HG03103 (cell line): ENCODE measurements around the gene MYCBPAP.

Source experiments
- ATAC-seq: cut with Tn5 transposase; IDR thresholded peaks from one replicate; pipeline ENCODE4 v1.9.1; 2021; ENCODE audit warnings: low read depth; ENCODE audit not compliant: unreplicated experiment

Gene MYCBPAP, protein sequence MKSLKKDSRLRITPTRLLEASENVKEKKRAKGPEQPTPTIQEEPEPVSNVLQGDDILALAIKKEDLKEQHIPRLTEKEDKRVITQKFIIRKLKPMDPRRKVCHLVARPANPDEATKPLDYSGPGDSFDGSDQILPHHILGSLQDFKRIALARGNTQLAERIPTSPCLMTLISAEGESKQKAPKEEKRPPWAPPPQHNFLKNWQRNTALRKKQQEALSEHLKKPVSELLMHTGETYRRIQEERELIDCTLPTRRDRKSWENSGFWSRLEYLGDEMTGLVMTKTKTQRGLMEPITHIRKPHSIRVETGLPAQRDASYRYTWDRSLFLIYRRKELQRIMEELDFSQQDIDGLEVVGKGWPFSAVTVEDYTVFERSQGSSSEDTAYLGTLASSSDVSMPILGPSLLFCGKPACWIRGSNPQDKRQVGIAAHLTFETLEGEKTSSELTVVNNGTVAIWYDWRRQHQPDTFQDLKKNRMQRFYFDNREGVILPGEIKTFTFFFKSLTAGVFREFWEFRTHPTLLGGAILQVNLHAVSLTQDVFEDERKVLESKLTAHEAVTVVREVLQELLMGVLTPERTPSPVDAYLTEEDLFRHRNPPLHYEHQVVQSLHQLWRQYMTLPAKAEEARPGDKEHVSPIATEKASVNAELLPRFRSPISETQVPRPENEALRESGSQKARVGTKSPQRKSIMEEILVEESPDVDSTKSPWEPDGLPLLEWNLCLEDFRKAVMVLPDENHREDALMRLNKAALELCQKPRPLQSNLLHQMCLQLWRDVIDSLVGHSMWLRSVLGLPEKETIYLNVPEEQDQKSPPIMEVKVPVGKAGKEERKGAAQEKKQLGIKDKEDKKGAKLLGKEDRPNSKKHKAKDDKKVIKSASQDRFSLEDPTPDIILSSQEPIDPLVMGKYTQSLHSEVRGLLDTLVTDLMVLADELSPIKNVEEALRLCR

DNA sequence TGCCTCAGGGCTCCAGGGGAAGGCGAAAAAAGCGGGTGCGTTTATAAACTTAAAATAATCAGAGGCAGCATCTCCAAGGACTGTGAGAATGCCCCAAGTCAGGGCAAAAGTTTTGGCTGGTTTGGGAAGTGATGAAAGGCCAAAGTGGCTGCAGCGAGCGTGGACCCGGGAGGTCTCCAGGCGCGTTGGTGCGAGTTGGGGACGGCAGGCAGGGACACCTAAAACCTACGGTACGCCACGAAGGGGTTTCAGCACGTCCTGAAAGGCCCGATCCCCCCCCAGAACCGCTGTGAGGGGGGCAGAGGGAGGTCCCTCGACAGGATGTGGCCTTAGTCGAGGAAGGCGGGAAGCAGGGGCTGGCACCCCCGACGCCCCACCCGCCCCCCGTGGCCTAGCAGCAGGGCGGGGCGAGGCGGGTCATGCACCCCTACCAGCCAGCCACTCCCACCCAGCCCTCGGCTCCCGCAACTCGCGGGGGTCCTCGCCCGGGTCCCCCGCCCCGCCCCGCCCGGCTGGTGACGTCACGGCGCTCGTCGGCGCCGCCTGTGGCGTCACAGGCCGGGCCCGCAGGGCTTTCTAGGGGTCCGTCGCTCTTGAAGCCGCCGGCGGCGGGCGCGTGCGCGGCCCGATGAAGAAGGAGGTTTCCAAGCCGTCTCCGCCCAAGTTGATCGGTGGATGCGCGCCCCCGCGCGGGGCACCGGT is at the start of gene MYCBPAP:
TSS of gene MYCBPAP (plus strand) at position 569 of the 702 bp plus-strand sequence. CDS start 236 bp downstream, outside the sequence.
- ATAC-seq = no peak

DNA sequence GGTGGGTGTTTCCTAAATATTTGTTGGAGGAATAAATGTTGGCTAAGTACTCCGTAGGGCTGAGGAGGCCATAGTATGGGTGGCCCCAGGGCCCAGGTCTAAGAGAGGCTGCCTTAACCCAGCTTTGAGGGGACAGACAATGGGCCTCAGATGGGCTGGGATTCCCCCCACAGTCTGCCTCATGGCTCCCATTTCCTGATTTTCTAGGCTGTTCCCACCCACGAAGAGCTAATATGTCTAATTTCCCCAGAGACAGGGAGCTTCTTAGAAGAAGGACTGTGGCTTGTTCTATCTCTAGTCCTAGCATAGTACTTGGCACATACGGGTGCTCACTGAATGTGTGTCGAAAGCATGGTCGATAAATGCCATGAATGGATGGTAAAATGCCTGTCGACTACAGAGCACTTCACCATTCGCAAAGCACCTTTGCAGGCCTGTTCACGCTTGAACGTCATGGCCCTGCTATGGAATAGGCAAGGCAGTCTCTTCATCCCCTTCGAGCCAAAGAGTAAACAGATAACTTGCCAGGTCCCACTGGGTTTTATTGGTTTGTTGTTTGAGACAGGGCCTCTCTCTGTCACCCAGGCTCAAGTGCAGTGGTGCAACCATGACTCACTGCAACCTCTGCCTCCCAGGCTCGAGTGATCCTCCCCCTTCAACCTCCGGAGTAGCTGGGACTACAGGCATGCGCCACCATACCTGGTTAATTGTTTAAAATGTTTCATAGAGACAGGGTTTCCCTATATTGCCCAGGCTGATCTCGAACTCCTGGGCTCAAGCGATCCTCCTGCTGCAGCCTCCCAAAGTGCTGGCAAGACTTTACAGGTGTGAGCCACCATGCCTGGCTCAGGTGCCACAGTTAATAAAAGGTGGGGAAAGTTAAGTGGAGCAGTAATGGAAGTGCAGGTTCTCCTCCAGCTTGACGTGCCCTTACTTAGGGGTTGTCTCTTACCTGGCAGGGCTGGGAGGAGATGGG is 49.2 kb upstream of the MYCBPAP start:
- no peak for ATAC-seq

DNA sequence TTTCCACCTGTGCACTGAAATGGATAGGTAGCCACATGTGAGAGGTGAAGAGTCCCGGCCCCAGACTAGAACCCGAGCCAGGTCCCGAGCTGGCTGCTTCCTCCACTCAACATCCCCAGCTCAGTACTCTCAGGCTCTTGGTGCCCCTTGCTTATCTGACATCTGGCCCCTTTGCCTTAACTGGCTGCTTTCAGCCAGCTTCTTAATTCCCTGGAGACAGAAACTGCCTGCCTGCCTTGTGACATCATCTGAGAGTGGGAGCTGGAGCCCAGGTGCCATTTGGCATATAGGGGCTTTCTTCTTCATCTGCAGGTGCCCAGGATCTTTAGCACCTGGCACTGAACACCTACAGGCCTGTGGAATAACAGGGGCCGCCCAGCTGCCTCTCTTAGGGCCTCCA is 48.5 kb upstream of the MYCBPAP start:
- ATAC-seq = no peak

DNA sequence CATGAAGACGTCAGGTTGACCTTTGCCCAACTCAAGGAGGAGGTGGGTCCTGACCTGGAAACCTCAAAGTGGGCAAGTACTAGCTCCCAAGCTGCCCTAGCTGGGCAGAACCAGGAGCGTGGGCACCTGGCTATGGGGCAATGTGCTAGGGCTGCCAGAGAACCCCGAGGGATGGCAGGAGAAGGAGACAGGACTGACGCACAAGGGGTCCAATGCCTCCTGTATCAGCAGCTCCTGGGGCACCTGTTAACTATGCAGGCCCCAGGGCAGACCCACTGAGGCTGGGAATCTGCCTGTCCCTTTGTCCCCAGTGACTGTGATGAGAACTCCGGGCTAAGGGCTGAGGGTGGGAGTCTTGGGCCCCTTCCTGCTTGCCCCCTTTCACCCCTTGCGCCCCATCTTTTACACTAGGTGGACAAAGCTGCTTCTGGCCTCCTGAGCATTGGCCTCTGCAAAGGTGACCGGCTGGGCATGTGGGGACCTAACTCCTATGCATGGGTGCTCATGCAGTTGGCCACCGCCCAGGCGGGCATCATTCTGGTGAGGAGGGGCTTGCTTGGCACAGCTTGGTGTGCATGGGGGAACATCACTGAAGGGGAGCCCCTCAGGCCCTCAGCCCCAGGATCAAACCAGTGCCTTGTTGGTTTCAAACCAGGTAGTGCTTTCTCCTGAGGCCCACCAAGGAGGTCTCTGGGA is 47.3 kb upstream of the MYCBPAP start:
- no peak for ATAC-seq

DNA sequence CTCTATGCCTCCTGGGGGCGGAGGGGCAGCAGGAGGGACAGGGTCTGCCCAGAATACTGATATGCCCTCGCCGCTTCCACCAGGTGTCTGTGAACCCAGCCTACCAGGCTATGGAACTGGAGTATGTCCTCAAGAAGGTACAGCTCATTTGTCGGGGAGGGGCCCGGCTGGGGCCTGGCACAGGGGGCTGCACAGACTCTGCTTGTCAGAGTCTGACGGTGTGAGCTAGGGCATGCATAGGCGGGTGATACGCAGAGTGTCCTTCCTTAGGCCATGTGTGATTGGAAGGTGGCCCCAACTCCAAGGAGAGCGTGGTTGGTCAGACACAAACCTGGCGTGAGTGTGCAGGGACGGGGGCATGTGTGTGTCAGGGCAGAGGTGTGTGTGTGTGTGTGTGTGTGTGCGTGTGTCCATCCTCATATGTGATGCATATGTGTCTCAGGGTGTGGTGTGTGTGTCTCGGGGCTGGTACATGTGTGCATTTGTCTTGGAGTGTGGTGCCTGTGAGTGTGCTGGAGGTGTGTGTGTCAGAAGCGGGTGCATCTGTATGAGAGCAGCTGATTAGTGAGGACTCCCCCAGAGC is 46.6 kb upstream of the MYCBPAP start:
- no peak for ATAC-seq

DNA sequence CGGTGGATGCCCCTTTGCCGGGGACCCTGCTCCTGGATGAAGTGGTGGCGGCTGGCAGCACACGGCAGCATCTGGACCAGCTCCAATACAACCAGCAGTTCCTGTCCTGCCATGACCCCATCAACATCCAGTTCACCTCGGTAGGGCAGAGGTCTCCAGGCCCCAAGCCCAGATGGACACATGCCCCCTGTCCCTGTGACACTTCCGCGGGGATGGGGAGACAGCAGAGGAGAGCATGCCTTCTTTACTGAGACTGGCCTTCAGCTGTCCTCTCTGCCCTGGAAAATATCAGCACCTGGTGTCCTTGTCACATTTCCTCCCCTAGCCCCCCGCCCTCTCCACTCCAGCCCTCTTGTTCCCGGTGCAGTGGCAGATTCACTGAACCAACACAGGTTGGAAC is 45.8 kb upstream of the MYCBPAP start:
- ATAC-seq = no peak

DNA sequence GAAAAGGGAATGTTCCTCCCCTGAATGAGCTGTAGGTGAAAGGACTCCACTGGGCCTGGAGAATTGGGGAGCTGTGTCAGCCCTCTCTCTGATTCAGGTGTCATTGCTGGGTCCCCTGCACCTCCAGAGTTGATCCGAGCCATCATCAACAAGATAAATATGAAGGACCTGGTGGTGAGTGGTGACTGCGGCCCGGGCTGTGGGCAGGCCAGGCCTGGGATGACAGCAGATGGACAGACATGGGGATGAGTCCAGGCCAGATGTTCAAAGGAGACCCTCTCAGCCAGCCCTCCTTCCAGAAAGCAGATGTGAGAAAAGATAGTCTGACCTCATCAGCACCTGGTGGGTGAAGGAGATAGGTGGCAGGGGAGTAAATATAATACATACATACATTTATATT is 44.1 kb upstream of the MYCBPAP start:
- ATAC-seq = no peak

DNA sequence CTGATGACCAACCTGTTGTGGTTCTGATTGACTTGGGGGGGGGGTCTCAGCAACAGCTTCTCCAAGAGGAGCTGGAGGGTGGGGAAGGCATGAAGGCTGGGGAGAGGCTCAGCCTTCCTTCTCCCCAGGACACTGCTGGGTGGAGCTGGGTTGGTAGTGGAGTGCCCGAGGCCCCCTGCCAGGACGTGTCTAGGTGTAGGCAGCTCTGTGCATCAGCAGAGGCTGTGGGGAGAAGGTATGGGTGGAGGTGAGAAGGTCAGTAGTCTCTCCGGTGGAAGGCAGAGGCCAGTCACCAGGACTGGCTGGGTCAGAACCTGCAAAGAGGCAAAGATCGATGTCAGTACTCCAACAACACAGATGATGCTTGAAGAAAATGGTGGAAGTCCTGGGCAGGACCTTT is 43.5 kb upstream of the MYCBPAP start:
- ATAC-seq = no peak

DNA sequence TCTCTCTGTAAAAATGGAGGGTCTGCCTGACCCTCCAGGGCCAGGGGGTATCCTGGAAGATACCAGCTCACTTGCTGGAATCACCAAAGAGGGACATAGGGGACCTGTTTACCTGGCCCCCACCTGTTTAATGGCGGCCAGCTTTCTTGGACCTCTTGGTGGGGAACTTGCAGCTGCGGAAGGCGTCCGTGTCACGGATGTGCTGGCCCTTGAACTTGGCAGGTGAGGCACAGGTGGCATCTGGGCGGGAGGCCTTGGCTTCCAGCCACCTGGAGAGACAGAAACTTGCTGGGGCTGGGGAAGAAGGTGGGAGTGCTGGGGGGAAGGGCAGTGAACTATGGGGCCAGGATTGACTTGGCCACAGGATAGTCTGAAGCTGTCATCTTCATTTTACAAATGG is 43.1 kb upstream of the MYCBPAP start:
- ATAC-seq = no peak

DNA sequence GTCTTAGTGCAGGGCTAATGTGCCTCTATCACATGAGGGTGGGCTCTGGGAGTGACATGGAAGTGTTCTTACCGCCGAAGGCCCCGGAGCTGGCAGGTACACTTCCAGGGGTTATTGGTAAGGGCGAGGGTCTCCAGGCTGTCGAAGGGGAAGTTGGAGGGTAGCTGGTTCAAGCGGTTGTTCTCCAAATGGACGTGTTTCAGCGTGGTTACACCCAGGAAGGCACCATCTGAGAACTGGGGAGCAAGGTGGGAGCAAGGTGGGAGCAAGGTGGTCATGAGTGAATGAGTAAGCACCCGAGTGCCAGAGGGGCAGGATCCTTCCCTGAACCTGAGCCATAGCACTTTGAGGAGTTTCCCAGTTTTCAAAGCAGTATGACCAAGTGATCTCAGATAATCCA is 42.6 kb upstream of the MYCBPAP start:
- ATAC-seq = no peak

DNA sequence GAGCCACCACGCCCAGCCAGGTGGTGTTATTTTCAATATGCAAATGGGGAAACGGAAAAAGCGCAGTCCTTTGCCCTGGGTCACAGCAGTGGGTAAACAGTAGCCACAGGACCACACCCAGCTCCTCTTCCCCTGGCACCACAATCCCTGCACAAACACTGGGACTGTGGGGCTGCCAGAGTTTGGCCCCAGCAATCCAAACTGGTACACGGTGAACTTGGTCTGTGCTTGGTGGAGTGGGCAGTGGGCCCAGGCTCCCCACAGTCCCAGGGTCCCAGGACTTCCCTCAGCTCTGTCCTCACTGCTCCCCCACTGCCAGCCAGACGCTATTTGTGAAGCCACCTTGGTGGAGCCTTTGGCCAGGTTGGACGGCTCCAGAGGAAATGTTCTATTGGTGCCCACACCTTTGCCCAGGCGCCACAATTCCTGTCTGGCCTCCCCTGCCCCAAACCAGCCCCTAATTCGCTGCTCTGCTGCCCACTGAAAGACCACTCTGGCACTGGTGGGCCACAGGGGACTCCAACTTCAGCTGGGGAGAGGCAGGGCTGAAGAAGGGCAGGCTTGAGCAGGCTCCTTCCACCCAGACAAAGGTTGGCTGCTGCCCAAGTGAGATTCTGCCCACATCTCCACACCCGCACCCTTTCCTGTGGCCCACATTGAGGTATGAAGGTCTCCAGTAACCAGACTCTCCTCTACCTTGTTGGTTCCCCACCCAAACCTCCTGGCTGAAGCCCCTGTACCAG is 41.7 kb upstream of the MYCBPAP start:
- no peak for ATAC-seq

DNA sequence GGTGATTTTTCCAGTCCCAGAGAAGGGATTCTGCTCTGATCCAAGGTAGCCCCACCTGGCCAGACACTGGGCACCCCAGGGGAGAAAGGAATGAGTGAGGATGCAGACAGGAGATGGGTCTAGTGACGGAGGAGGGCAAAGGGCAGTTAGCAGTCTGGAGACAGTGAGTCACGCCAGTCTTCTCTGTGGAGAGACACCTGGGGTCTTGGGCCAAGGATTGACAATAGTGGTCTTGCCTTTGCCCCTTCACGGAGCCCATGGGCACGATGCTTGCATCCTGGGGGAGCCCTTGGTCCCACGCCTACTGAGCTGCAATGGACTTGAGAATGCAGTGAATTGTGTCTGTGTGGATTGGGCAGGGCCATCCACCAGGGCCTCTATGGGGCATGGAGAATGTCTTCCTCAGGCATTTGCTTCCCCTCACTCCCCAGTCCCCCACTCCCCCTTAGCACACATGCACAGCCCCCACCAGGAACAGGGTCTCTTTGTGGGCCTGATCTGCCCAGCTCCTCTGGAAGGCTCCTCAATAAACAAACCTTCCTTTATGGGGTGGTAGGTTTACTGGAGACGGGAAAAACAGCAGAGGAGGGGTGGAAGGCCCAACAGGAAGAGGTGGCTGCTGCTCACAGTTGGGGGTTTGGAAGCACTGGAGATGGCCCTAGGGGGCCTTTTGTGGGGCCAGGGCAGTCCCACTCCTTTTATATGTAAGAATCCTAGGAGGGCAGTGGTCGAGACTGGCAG is 41.0 kb upstream of the MYCBPAP start:
- no peak for ATAC-seq

DNA sequence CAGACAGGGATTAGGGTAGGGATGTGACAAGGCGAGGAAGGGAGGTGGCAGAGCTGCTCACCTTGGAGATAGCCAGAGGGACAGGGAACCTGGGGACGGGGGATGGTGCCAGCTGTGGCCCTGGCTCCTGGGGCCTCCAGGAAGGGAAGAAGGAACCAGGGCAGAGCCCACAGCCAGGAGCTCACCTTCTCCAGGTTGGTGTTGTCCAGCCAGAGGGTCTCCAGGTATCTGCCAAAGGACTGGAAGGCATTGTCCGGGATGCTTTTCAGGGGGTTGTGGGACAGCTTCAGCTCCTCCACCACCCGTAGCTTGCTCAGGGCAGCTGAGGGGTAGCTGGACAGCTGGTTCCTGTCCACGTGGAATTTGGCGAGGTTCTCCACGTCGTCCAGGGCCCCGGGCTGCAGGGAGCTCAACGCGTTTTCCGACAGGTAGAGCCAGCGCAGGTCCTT is 40.4 kb upstream of the MYCBPAP start:
- no peak for ATAC-seq

DNA sequence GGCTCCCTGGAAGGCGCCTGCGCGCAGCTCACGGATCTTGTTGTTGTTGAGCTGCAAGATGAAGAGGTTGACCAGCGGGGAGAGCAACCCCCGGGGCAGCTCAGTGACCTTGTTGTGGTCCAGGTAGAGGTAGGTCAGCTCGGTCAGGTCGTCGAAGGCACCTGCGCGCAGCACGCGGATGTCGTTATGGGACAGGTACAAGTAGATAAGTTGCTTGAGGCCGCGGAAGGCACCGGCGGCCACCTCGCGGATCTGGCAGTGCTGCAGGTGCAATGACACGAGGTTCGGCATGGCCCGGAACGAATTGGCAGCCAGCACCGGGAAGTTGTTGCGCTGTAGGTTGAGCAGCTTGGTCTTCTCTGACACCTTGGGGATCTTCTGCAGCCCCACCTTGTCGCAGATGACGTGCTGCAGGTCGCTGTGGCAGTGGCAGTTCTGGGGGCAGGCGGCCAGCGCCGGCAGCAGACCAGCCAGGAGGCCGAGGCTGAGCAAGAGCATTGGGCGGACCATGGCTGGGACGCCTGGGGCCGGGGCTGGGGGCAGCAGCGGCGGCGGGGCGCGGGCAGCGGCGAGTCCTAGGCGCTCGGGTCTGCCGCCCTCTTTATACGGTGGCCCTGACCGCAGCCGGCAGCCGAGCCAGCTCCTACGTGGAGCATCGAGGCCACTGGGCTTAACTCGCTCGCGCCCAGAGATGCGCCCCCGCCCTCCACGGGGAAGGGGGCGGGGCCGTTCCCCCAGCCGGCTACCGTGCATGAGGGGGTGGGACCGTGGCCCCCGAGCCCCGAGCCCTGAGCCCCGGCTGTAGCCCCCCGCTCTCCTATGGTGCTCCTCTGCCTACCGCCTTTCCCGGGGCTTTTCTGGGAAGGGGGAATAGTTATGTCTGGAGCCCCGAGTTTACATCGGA is 39.7 kb upstream of the MYCBPAP start, which contains the start of gene CHAD:
TSS of gene CHAD (minus strand) at position 577 of the 904 bp plus-strand sequence. CDS start at position 510, 67 bp downstream.
- ATAC-seq = no peak

DNA sequence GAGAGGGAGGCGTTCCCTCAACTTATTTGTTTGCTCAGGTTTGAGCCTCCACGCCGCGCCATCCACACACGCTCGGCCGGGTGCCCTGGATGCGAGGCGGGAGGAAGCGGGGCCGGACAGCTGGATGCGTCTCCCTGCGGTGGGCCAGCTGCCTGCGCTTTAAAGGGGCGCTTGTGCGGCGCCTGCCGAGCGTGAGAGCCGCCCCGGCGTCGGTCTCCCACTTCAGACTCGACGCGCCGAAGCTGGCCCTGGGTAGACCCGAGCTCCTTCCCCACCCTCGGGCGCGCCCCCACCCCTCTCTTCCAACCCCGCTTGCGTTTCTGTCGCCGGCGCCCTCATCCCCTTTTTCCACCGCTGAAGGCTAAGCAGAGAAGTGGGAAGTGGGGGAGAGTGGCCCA is 39.0 kb upstream of the MYCBPAP start:
- no peak for ATAC-seq

DNA sequence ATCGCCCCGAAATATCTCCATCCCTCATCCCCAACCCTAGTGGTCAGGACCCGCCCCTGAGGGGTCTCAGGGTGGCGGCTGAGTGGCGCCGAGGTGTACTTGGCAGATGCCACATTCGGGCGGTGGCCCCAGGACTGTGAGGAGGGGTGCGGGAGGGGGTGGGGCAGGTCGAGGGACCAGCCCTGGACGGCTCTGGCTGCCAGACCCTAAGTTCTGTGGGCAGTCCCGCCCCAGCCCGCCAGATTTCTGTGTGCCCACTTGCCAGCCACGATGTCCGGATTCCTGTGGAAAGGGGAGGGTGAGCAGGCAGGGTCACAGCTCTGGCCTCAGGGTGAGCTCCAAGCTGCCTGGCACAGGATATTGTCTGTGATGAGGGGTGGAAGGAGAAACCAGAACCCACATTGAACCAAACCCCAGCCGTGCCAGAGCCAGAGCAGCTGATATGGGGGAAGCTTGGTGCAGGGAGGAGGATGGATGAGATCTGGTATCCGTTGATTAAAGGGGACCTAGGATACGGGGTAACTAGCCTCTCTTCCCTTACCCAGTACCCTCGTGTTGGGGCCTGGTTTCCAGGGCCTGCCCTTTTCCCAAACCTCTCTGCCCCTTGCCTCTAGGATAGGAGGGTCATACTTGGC is 38.5 kb upstream of the MYCBPAP start:
- ATAC-seq = no peak
